NCI-H2196 treated with DMSO at 0.1 percent for 48 hours (cell line): ENCODE results near the gene GAS5.

ENCODE experiments used
- DNase-seq: peaks from one replicate; lab custom pipeline; 2025; ENCODE audit not compliant: unreplicated experiment; lab: John Stamatoyannopoulos, UW

The GAS5 gene

DNA sequence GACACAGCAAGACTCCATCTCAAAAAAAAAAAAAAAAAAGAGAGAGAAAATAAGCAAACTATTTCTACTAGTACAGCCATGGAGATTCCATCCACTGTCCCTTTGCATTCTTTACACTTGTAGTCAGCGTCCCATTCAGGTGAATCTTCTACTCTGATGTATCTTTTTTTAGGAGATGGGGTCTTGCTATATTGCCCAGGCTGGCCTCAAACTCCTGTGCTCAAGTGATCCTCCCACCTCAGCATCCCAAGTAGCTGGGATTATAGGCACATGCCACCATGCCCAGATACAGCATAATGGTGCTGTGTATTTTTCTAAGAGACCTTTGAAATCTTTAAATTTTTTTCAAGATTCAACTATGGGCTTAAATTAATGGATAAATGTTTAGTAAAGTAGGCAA is 35.0 kb downstream of the GAS5 start:
- DNase-seq = no peak

- no peak for DNase-seq
Observed at GRCh38 chr1:173827611-173828010, 40.2 kb downstream of the GAS5 start.

- peak; percentile 94 for DNase-seq
Observed at GRCh38 chr1:173824315-173825081, 43.3 kb downstream of the GAS5 start, which contains the start of the genes CENPL and DARS2. TSS of gene CENPL (minus strand) at chr1:173824883. CDS start at chr1:173811299, 13,584 bp downstream. TSS of gene DARS2 (plus strand) at chr1:173824673. CDS start at chr1:173825230, 557 bp downstream.

DNA sequence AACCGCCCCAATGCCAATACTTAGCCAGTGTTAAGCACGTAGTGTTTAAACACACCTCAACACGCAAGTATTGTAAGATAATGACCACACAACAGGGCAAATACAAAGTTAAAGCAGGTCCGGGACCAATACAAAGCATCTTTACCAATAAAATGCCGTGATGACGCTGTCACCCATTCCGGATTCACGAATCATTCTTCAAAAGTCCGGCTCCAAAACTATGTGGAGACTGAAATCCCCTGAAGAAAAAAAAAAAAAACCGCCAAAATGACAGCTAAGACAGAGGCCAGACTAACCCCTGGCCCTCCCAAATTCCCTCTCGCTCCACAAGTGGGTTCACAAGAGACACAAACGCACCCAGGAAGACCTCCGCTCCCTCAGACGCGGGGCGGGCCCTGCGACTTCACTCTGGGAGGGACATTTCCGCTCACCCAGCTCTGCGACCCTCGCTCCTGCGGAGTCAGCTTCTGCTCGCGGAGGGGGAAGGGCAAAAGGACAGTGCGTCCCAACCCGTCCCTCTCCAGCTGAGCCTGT is 43.9 kb downstream of the GAS5 start:
- no peak for DNase-seq

DNA sequence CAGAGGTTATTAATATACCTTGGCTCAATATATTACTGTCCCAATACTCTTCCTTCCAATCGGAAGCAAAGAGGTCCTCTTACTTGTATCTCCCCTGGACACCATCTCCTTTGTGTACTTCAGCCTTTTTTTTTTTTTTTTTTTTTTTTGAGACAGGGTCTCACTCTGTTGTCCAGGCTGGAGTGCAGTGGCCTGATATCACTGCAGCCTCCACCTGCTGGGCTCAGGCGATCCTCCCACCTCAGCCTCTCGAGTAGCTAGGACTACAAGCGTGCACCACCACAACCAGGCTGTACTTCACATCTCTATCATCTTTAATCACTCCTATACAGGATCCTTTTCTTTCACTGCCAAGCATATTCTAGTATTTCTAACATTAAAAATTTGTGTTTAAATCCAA is 46.1 kb downstream of the GAS5 start:
- DNase-seq = no peak

- no peak for DNase-seq
Observed at GRCh38 chr1:173818459-173818858, 49.3 kb downstream of the GAS5 start.
